Measurements from ENCODE around the gene WWP2. TPM values are rescaled to one million over a fixed set of nuclear protein-coding genes. Genes with fewer than 3 reads are reported as not detected.

Gene WWP2
- total and polyA plus RNA-seq, 11 donors = 8.4 to 33.2 (median 23.5) TPM

DNA sequence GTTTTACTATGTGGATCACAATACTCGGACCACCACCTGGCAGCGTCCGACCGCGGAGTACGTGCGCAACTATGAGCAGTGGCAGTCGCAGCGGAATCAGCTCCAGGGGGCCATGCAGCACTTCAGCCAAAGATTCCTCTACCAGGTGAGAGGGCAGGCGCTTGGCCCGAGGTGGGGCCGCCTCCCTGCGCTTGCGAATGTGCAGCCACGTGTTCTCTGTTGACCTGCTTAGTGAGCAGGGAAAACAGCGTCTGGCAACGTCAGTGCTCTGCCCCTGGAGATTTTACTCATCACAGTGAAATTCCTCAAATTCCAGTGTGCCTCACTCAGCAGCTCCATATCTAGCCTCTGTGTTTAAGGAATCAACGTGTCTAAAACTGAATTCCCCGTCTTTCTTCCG, 155.6 kb downstream of the WWP2 start:
- TF ChIP-seq, protein P1, sequence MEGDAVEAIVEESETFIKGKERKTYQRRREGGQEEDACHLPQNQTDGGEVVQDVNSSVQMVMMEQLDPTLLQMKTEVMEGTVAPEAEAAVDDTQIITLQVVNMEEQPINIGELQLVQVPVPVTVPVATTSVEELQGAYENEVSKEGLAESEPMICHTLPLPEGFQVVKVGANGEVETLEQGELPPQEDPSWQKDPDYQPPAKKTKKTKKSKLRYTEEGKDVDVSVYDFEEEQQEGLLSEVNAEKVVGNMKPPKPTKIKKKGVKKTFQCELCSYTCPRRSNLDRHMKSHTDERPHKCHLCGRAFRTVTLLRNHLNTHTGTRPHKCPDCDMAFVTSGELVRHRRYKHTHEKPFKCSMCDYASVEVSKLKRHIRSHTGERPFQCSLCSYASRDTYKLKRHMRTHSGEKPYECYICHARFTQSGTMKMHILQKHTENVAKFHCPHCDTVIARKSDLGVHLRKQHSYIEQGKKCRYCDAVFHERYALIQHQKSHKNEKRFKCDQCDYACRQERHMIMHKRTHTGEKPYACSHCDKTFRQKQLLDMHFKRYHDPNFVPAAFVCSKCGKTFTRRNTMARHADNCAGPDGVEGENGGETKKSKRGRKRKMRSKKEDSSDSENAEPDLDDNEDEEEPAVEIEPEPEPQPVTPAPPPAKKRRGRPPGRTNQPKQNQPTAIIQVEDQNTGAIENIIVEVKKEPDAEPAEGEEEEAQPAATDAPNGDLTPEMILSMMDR (IDR thresholded peaks at IDR 0.05) = no peak
- peaks cover 0 to 17% (median 2%) of the 10 kb centered on the region in 12 donors for H3K4me1 ChIP-seq
- no peaks in the 10 kb centered on the region for H3K27me3 ChIP-seq
- 70 to 73% (median 72%) methylated on average over 20 of the region's 20 CpGs for WGBS, 4 donors
- H3K9me3 ChIP-seq = no peaks in the 10 kb centered on the region
- peak in 3 of 5 donors; percentile 44 to 54 (median 46) for DNase-seq
- peak; percentile 47 to 77 (median 67) for ATAC-seq
- H3K27ac ChIP-seq = peak overlapping the region in 8 of 12 donors; percentile 8 to 61 (median 38)
- H3K4me3 ChIP-seq = no peak overlapping the region
- peaks cover 0 to 15% (median 0%) of the 10 kb centered on the region in 9 donors for H3K36me3 ChIP-seq
- intact Hi-C loops (cut with DNase I) = no loop called here

DNA sequence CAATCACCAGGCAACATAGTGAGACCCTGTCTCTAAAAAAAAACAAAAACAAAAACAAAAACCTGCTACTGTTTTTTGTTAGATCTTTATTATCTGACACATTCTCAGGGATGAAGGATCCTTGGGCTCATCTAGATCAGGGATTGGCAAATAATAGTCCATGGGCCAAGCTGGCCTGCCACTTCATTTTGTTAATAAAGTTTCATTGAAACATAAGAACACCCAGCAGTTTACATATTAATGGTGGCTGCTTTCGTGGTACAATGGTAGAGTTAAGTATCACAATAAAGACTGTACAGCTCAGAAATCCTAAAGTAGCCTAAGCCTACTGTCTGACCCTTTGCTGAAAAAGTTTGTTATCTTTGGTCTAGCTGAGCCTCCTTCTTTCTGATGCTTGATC, 156.1 kb downstream of the WWP2 start:
- 93 to 96% (median 95%) methylated on average over 1 of the region's 1 CpG for WGBS, 4 donors
- Histone ChIP-seq H3K27ac (peak overlapping the region in 8 of 12 donors; percentile 8 to 59 (median 33)), H3K27me3 (no peaks in the 10 kb centered on the region), H3K9me3 (no peaks in the 10 kb centered on the region), H3K4me3 (no peak overlapping the region), H3K4me1 (peaks cover 0 to 18% (median 2%) of the 10 kb centered on the region in 12 donors), H3K36me3 (peaks cover 0 to 15% (median 0%) of the 10 kb centered on the region in 9 donors)
- intact Hi-C loops (cut with DNase I) = no loop called here
- TF ChIP-seq, protein P1 (IDR thresholded peaks at IDR 0.05) = no peak
- TF ChIP-seq POLR2A (IDR thresholded peaks at IDR 0.05) = no peak
- DNase-seq (no peak), ATAC-seq (no peak)

- H3K27ac ChIP-seq = peak overlapping the region in 2 of 12 donors; percentile 1 to 17
- 51 to 67% (median 57%) methylated on average over 2 of the region's 2 CpGs for WGBS, 4 donors
- H3K4me3 ChIP-seq = no peak overlapping the region
- H3K36me3 ChIP-seq = peaks cover 0 to 27% (median 0%) of the 10 kb centered on the region in 9 donors
- DNase-seq (no peak), ATAC-seq (no peak)
- H3K27me3 ChIP-seq = no peaks in the 10 kb centered on the region
- TF ChIP-seq, protein P1 (IDR thresholded peaks at IDR 0.05) = no peak
- no peak for TF ChIP-seq POLR2A (IDR thresholded peaks at IDR 0.05)
- peaks cover 5 to 42% (median 16%) of the 10 kb centered on the region in 12 donors for H3K4me1 ChIP-seq
- intact Hi-C loops (cut with DNase I) = loop anchor here in 2 of 10 donors (10.0 kb wide), 1 partner anchor 56 kb away; no protein-coding TSS in a partner anchor
- no peaks in the 10 kb centered on the region for H3K9me3 ChIP-seq
Observed at GRCh38 chr16:69921127-69921526, 159.0 kb downstream of the WWP2 start.

- no peak for TF ChIP-seq POLR2A (IDR thresholded peaks at IDR 0.05)
- TF ChIP-seq, protein P1 (IDR thresholded peaks at IDR 0.05) = no peak
- Histone ChIP-seq H3K36me3 (peaks cover 0 to 28% (median 0%) of the 10 kb centered on the region in 9 donors), H3K4me1 (peaks cover 5 to 51% (median 25%) of the 10 kb centered on the region in 12 donors), H3K27ac (peak overlapping the region in 1 of 12 donors; percentile 11), H3K9me3 (no peaks in the 10 kb centered on the region), H3K4me3 (no peak overlapping the region), H3K27me3 (no peaks in the 10 kb centered on the region)
- intact Hi-C loops (cut with DNase I) = loop anchor here in 2 of 10 donors (10.0 kb wide), 1 partner anchor 57 kb away; no protein-coding TSS in a partner anchor
- DNase-seq (no peak), ATAC-seq (no peak)
- WGBS, 4 donors = 84 to 89% (median 87%) methylated on average over 6 of the region's 6 CpGs
Observed at GRCh38 chr16:69922200-69922599, 160.1 kb downstream of the WWP2 start.
